CD4-positive, alpha-beta T cell treated with Interleukin-6 for 4 hours (primary cell): Measurements from ENCODE around the gene RADIL.
"Not testable (repeated sequence)": the region's sequence is repeated elsewhere in the genome, so short reads cannot be mapped to it uniquely, and the experiment has no call there.

Experiments used
- DNase-seq: peaks from one replicate; pipeline ENCODE4 v3.0.0-alpha.2; 2020; ENCODE audit warnings: mixed read lengths

Gene RADIL

GRCh38 chr7:4883372-4884144, at the start of gene RADIL:
RADIL (minus strand) TSS chr7:4883716; CDS start chr7:4878139, 5,577 bp downstream.
- DNase-seq: peak; percentile 84

- DNase-seq: no peak
Measured at GRCh38 chr7:4931943-4932342, 48.4 kb upstream of the RADIL start.

- DNase-seq: no peak
Measured at GRCh38 chr7:4929005-4929404, 45.5 kb upstream of the RADIL start.

GRCh38 chr7:4928445-4928844, 44.9 kb upstream of the RADIL start:
- DNase-seq: no peak

GRCh38 chr7:4919969-4920766, 36.7 kb upstream of the RADIL start:
- DNase-seq: no peak

- no peak for DNase-seq
Measured at GRCh38 chr7:4916113-4916512, 32.6 kb upstream of the RADIL start.

GRCh38 chr7:4911111-4911828, 27.8 kb upstream of the RADIL start:
- DNase-seq: no peak

- DNase-seq: no peak
Measured at GRCh38 chr7:4906682-4907081, 23.2 kb upstream of the RADIL start.

GRCh38 chr7:4905171-4905570, 21.7 kb upstream of the RADIL start:
- DNase-seq: no peak

GRCh38 chr7:4904346-4904745, 20.8 kb upstream of the RADIL start:
- DNase-seq: no peak

- DNase-seq: no peak
Measured at GRCh38 chr7:4895766-4896165, 12.2 kb upstream of the RADIL start.

- no peak for DNase-seq
Measured at GRCh38 chr7:4894482-4894881, 11.0 kb upstream of the RADIL start.

- no peak for DNase-seq
Measured at GRCh38 chr7:4893929-4894475, 10.5 kb upstream of the RADIL start.

GRCh38 chr7:4893188-4893587, 9.7 kb upstream of the RADIL start:
- DNase-seq: not testable (repeated sequence)

GRCh38 chr7:4891522-4891921, 8.0 kb upstream of the RADIL start:
- not testable (repeated sequence) for DNase-seq

GRCh38 chr7:4889682-4890081, 6.2 kb upstream of the RADIL start:
- no peak for DNase-seq

GRCh38 chr7:4888161-4888560, 4.6 kb upstream of the RADIL start:
- DNase-seq: no peak

GRCh38 chr7:4886671-4887070, 3.2 kb upstream of the RADIL start:
- DNase-seq: no peak

GRCh38 chr7:4885317-4885807, 1.8 kb upstream of the RADIL start:
- DNase-seq: no peak

- DNase-seq: no peak
Measured at GRCh38 chr7:4884164-4884563, 648 bp upstream of the RADIL start.

- DNase-seq: no peak
Measured at GRCh38 chr7:4883033-4883371, 514 bp downstream of the RADIL start.

- DNase-seq: no peak
Measured at GRCh38 chr7:4882169-4883032, 1.1 kb downstream of the RADIL start.
